ENCODE measurements around the gene TMPRSS15.

The TMPRSS15 gene

DNA sequence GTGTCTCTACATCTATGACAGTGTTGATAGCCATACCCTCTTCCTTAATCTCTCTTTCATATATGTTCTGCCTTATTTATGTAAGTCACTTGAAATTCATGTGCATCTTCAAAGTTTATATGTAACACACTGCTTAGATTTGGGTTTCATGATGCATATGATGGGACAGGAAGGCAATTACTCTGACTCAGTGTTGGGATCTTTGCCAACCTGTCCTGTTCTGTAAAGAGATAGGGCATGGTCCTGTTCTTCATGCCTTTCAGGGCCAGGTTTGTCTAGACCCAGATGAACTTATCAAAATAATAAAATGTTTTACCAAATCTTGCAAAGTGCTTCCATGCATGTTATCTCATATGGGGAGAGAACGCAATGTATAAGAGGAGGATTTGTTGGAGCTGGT is 69.5 kb downstream of the TMPRSS15 start:
- in situ Hi-C loops (cut with HindIII; ENCODE audit: low sequenced_read_pairs) = no loop called here
- DNase-seq (ENCODE audit: low read depth, low spot score) = no peak
- H3K4me3 ChIP-seq (ENCODE audit: low read depth, low read length) = no peak overlapping the region
- TF ChIP-seq, protein P1, sequence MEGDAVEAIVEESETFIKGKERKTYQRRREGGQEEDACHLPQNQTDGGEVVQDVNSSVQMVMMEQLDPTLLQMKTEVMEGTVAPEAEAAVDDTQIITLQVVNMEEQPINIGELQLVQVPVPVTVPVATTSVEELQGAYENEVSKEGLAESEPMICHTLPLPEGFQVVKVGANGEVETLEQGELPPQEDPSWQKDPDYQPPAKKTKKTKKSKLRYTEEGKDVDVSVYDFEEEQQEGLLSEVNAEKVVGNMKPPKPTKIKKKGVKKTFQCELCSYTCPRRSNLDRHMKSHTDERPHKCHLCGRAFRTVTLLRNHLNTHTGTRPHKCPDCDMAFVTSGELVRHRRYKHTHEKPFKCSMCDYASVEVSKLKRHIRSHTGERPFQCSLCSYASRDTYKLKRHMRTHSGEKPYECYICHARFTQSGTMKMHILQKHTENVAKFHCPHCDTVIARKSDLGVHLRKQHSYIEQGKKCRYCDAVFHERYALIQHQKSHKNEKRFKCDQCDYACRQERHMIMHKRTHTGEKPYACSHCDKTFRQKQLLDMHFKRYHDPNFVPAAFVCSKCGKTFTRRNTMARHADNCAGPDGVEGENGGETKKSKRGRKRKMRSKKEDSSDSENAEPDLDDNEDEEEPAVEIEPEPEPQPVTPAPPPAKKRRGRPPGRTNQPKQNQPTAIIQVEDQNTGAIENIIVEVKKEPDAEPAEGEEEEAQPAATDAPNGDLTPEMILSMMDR (IDR thresholded peaks at IDR 0.05; ENCODE audit: low read depth, low read length) = no peak

DNA sequence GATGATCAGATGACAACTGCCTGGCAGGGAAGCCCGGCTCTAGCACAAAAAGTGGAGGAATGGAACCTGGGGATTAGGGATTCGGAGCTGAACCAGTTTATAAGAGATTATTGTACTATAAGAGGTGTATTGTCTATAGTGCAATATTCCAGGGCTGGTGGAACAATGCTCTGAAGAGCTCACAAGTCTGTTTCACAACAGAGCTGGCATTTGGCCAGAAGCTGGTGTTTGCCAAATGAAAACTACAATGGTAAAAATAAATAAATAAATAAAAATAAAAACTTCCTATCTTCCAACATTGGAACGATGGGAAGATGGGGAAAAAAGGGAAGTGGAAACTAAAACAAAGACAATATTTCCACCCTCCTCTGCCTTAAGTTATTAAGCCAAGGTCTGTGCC is 85.4 kb downstream of the TMPRSS15 start:
- no peak overlapping the region for H3K4me3 ChIP-seq (ENCODE audit: low read depth, low read length)
- DNase-seq (ENCODE audit: low read depth, low spot score) = no peak
- TF ChIP-seq, protein P1 (IDR thresholded peaks at IDR 0.05; ENCODE audit: low read depth, low read length) = no peak
- in situ Hi-C loops (cut with HindIII; ENCODE audit: low sequenced_read_pairs) = no loop called here

DNA sequence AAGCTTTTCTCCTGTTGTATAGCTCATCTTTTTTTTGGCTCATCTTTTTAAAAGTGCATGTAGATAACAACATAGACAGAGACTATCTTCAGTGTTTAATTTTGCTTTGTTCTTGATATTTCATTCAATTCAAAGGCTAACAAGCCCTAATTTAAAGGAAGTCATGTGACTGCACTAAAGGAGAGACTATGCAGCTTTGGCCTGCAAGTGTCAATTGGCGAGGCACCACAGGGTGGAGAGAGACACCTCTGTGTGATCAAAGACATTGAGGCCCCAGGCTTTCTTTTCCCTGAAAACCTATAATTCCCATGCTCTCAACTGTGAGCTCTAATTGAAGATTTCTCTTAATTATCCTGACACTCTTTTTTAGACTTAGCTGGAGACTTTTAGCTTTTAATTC is 105.4 kb downstream of the TMPRSS15 start:
- no peak for DNase-seq (ENCODE audit: low read depth, low spot score)
- no peak overlapping the region for H3K4me3 ChIP-seq (ENCODE audit: low read depth, low read length)
- in situ Hi-C loops (cut with HindIII; ENCODE audit: low sequenced_read_pairs) = no loop called here
- TF ChIP-seq, protein P1 (IDR thresholded peaks at IDR 0.05; ENCODE audit: low read depth, low read length) = no peak

DNA sequence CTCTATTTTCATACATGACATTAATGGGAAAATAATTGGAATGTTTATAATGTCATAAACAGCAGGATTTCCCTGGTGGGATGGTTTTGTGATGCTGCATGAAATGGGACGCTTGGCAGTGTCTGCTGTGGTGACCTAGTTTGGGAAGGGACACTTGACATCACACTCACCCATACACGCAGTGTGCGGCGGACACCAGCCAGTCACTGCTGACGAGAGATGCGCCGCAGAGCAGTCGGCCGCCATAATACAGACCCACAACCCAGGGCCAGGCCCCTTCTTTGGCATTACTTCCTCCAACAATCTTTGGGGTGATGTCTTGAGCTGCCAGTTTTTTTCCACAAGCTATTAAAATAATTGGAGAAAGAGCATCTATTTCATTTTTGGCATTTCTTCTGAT is 109.5 kb downstream of the TMPRSS15 start:
- no peak for DNase-seq (ENCODE audit: low read depth, low spot score)
- in situ Hi-C loops (cut with HindIII; ENCODE audit: low sequenced_read_pairs) = no loop called here
- TF ChIP-seq, protein P1 (IDR thresholded peaks at IDR 0.05; ENCODE audit: low read depth, low read length) = no peak
- H3K4me3 ChIP-seq (ENCODE audit: low read depth, low read length) = no peak overlapping the region

DNA sequence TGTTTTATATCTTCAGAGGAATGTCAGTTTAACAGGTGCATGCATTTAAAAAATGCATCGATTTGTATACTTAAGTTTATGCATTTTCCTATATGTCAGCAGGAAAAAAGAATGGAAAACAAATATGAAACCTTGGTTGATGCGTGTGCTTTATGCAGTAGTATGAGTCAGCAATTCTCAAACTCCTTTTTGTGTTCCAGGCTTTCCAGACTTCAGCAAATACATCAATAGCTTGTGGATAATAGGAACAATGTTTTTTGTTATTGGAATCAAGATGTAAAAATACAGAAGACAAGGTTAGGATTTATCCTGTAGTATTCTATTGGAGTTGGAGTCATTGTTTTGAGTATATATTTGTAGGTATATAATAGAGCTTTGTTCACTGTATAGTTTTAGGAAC is 113.7 kb downstream of the TMPRSS15 start:
- H3K4me3 ChIP-seq (ENCODE audit: low read depth, low read length) = no peak overlapping the region
- in situ Hi-C loops (cut with HindIII; ENCODE audit: low sequenced_read_pairs) = no loop called here
- DNase-seq (ENCODE audit: low read depth, low spot score) = no peak
- TF ChIP-seq, protein P1 (IDR thresholded peaks at IDR 0.05; ENCODE audit: low read depth, low read length) = no peak

DNA sequence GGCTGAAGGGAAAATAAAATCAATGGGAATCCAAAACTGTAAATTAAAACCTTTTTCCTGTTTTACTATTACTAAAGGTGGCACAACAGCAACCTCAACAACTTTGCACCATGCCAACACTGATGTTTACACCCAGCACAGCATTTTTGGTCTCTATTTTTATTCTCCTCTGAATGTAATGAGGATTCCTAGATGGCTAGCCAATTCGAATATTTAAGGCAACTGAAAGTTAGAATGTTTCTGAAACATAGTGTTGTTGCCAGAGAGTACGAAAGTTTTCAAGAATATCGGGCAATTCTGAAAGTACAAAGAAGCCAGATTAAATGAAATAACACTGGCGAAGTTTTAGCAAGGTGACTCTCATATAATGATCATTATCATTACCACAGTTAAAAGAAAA is 118.2 kb downstream of the TMPRSS15 start:
- DNase-seq (ENCODE audit: low read depth, low spot score) = no peak
- H3K4me3 ChIP-seq (ENCODE audit: low read depth, low read length) = no peak overlapping the region
- TF ChIP-seq, protein P1 (IDR thresholded peaks at IDR 0.05; ENCODE audit: low read depth, low read length) = no peak
- in situ Hi-C loops (cut with HindIII; ENCODE audit: low sequenced_read_pairs) = no loop called here

DNA sequence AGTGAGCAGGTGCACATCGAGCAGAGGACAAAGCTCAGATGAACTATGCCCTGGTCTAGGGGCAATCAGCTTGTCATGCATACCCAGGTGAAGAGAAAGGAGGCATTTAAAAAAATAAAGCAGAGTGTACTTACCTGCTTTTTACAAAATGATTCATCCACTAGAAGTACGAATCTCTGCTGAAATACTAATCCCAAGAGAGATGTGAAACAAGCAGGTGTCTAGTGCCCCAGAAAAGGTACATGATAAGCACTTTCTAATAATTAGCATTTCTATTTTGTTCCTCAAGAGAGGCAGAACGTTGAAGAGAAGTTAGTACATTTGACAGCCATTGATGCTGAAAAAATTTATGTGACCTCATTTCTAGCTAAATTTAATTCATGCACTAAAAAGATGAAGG is 127.8 kb downstream of the TMPRSS15 start:
- H3K4me3 ChIP-seq (ENCODE audit: low read depth, low read length) = no peak overlapping the region
- TF ChIP-seq, protein P1 (IDR thresholded peaks at IDR 0.05; ENCODE audit: low read depth, low read length) = no peak
- in situ Hi-C loops (cut with HindIII; ENCODE audit: low sequenced_read_pairs) = no loop called here
- no peak for DNase-seq (ENCODE audit: low read depth, low spot score)
